H1 (cell line): ENCODE measurements around the gene EFCAB10. TPM values are rescaled to one million over a fixed set of nuclear protein-coding genes. Genes with fewer than 3 reads are reported as not detected.

ENCODE experiments used
- CHD2 ChIP-seq: IDR thresholded peaks from 2 replicates; pipeline ENCODE4 v1.6.1; 2012; ENCODE audit warnings: low read length, improper control_type of control experiment
- TAF7 ChIP-seq: optimal IDR thresholded peaks from 2 replicates; pipeline ENCODE3; 2011; ENCODE audit warnings: low read depth, mild to moderate bottlenecking, inconsistent platforms, low read length, moderate library complexity, borderline replicate concordance
- polyA plus RNA-seq, 7 experiments: library from polyadenylated mRNA; depleted of rRNA in 3 of 7; stranded (reverse) in 5 of 7; unstranded in 2 of 7; fragments of >200 nt in 5 of 7; fragments of 200-250 nt in 2 of 7; gene quantifications; 1 replicate in 5 of 7; 2 replicates in 1 of 7; 4 replicates in 1 of 7; pipeline versions ENCODE4 v1.2.1 to v1.2.3, GENCODE V29; 2011 to 2013; ENCODE audit warnings: missing spikeins in 2 of 7, mixed read lengths in 2 of 7
- total RNA-seq: library from RNA; stranded (reverse); fragmentation: NEBNext Ultra II Directional; extraction: Animal tissue kit (Norgen Biotek cat#: 25700); gene quantifications from 2 replicates; pipeline ENCODE4 v1.2.1, GENCODE V29; 2021

Gene EFCAB10
- total and polyA plus RNA-seq, 2 of the 8 experiments (the other 6 are each of a cell fraction or from before 2014, with no cell fraction given), result 0.80 to 3.1 TPM

- TF ChIP-seq TAF7, result no peak
- no peak for TF ChIP-seq CHD2
Observed at GRCh38 chr7:105612806-105613205, 31.5 kb upstream of the EFCAB10 start (continued).
